HFF-Myc (cell line): ENCODE results near the gene OTUB1.

Source experiments
- DNase-seq: peaks from one replicate; pipeline ENCODE4 v3.0.0-alpha.2; 2011; ENCODE audit warnings: low read depth; ENCODE audit errors: extremely low read depth
- H3K4me3 ChIP-seq: replicated peaks from 2 replicates; pipeline ENCODE4 v1.5.1; 2011; ENCODE audit warnings: low read depth, mild to moderate bottlenecking, control low read depth, low read length
- CTCF ChIP-seq: IDR thresholded peaks from 2 replicates; pipeline ENCODE4 v1.5.1; 2012; ENCODE audit warnings: mild to moderate bottlenecking, low read depth, low read length, control low read depth; ENCODE audit errors: missing control alignments

OTUB1 gene

DNA sequence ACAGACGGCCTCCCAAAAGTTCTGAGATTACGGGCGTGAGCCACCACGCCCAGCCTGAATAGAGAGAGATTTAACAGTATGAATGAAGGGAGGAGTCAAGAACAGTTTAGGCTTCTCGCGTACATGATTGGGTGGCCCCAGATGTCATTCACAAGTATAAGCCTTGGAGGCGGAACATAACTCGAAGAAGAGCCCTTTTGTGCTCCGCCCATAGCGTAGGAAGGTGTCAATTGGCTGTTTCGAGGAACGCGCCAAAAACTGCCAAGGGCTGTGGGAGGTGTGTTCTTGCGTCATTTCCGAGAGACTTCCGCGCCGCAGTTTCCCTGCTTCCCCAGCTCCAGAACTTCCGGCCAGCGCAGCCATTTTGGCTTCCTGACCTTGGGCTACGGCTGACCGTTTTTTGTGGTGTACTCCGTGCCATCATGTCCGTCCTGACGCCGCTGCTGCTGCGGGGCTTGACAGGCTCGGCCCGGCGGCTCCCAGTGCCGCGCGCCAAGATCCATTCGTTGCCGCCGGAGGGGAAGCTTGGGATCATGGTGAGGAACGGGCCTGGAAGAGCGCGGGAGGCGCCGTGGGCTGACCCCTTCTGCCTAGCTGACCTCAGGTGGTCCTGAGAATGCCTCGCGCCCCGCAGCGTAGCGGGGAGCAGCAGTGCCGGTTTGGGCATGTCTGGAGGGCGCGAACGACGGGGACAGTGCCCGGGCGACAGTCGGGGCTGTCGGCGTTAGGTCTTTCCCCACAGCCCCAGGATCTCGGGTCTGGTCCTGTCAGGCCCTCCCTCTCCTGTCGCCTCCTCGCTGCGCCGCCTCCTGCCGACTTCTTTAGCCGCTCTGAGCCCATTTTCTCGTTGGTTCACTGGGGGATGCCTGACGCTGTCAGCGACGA is 11.7 kb upstream of the OTUB1 start, which contains the start of gene COX8A:
COX8A (plus strand) TSS at position 362 of the 885 bp plus-strand sequence; CDS start at position 423, 61 bp downstream.
- peak within 1 kb of the TSS; percentile 73 for H3K4me3 ChIP-seq
- peak; percentile 100 for DNase-seq
- no peak for TF ChIP-seq CTCF

GRCh38 chr11:63978551-63979239 is 7.5 kb upstream of the OTUB1 start:
- DNase-seq, result no peak
- H3K4me3 ChIP-seq, result no peak overlapping the region
- no peak for TF ChIP-seq CTCF

GRCh38 chr11:63979426-63979825 is 6.8 kb upstream of the OTUB1 start:
- no peak for DNase-seq
- TF ChIP-seq CTCF, result no peak
- H3K4me3 ChIP-seq, result no peak overlapping the region

GRCh38 chr11:63985812-63986155 is 454 bp upstream of the OTUB1 start:
- H3K4me3 ChIP-seq, result peak overlapping the region; percentile 95
- TF ChIP-seq CTCF, result no peak
- no peak for DNase-seq

DNA sequence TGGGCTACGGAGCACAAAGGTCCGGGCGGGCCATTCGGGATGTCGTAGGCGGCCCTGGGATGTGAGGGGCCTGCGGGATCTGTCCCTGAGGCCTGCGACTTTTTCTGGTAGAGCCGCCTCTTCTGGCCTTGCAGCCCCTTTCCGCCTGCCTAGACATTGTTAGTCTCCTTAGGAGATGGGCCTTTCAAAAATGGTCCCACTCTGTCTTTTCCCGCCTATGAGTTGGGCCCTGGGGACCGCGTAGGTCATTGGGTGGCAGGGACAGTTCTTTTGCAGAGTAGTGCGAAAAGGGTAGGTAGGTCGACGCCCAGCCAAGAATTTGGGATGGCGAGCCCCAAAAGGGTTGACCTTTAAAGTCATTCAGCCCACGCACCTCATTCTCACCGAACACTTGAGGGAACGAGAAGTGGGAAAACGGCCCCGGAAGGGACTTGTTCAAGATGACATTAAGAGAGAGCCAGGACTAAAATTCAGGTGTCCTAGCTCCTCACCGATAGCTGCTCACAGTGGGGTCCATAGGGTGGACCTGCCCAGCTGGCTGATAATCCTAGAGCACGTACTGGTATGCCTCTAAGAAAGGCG is 785 bp downstream of the OTUB1 start:
- no peak for TF ChIP-seq CTCF
- no peak for DNase-seq
- H3K4me3 ChIP-seq, result peak overlapping the region; percentile 95

GRCh38 chr11:63991558-63991957 is 5.3 kb downstream of the OTUB1 start:
- no peak overlapping the region for H3K4me3 ChIP-seq
- no peak for TF ChIP-seq CTCF

More at GRCh38 chr11:63991558-63991957, 5.3 kb downstream of the OTUB1 start:
- DNase-seq, result no peak
